H1 (cell line): ENCODE results near the gene SLC25A26. TPM values are rescaled to one million over a fixed set of nuclear protein-coding genes. Genes with fewer than 3 reads are reported as not detected.

Experiments
- CTCF ChIA-PET: fragments of 300-600 bp; sonication (Branson Sonifier 250); formaldehyde crosslinking; loops from one replicate; lab custom pipeline; 2021; ENCODE audit not compliant: partially characterized antibody; lab: Charles Lee
- POLR2A ChIA-PET: fragments of 300-600 bp; sonication (Branson Sonifier 250); formaldehyde crosslinking; loops from one replicate; lab custom pipeline; 2021; ENCODE audit warnings: inconsistent platforms; ENCODE audit not compliant: partially characterized antibody; lab: Charles Lee
- DNase-seq, 2 experiments: peaks; one replicate each; pipeline versions ENCODE4 v3.0.0 to v3.0.0-alpha.2; 2010 to 2022; ENCODE audit warnings: low spot score in 2 of 2, low read depth in 1 of 2, mixed read lengths in 1 of 2
- FAIRE-seq: peaks from 2 replicates; lab custom pipeline; 2011; peaks lifted over from hg19 to GRCh38; lab: Jason Lieb, UNC
- H2AFZ ChIP-seq: 2 replicates; pipeline ENCODE4 v1.8.1; 2012; ENCODE audit warnings: low read length, inconsistent platforms
- H2AK5ac ChIP-seq: 2 replicates; pipeline ENCODE4 v1.6.1; 2013; ENCODE audit warnings: low read depth, low read length
- H2BK120ac ChIP-seq: replicated peaks from 2 replicates; pipeline ENCODE3; 2013; ENCODE audit warnings: low read depth, low read length, inconsistent platforms
- H2BK12ac ChIP-seq: 2 replicates; pipeline ENCODE4 v1.6.1; 2013; ENCODE audit warnings: low read depth, low read length
- H2BK15ac ChIP-seq: 2 replicates; pipeline ENCODE4 v1.6.1; 2013; ENCODE audit warnings: low read length
- H2BK20ac ChIP-seq: 2 replicates; pipeline ENCODE4 v1.6.1; 2013; ENCODE audit warnings: low read length
- H2BK5ac ChIP-seq: 2 replicates; pipeline ENCODE4 v1.6.1; 2013; ENCODE audit warnings: low read depth, low read length
- H3K14ac ChIP-seq: 2 replicates; pipeline ENCODE4 v1.6.1; 2013; ENCODE audit warnings: inconsistent platforms; ENCODE audit not compliant: insufficient read length
- H3K18ac ChIP-seq: 2 replicates; pipeline ENCODE4 v1.6.1; 2013; ENCODE audit warnings: low read length; ENCODE audit errors: extremely low read depth
- H3K23ac ChIP-seq: 2 replicates; pipeline ENCODE4 v1.6.1; 2013; ENCODE audit warnings: inconsistent platforms; ENCODE audit not compliant: insufficient read length
- H3K23me2 ChIP-seq: 2 replicates; pipeline ENCODE4 v1.6.1; 2013; ENCODE audit warnings: low read depth, low read length
- H3K27ac ChIP-seq: 2 replicates; pipeline ENCODE4 v1.6.1; 2011; ENCODE audit warnings: low read depth, low read length, inconsistent platforms
- H3K27me3 ChIP-seq, 4 experiments: replicated peaks in 1 of 4; 1 replicate in 1 of 4; 2 replicates in 3 of 4; pipeline versions ENCODE4 v1.6.1 to v1.8.1; 2011 to 2013; ENCODE audit warnings: low read length in 3 of 4, mild to moderate bottlenecking in 3 of 4, inconsistent platforms in 2 of 4, mixed read lengths in 2 of 4, moderate library complexity in 1 of 4; ENCODE audit not compliant: control insufficient read depth in 3 of 4, insufficient read depth in 3 of 4; ENCODE audit errors: extremely low read depth in 1 of 4
- H3K36me3 ChIP-seq, 4 experiments: 2 replicates each; pipeline versions ENCODE4 v1.6.1 to v1.8.1; 2011 to 2013; ENCODE audit warnings: mild to moderate bottlenecking in 4 of 4, low read length in 3 of 4, moderate library complexity in 2 of 4, control low read depth in 1 of 4, inconsistent platforms in 1 of 4; ENCODE audit not compliant: insufficient read depth in 4 of 4, control insufficient read depth in 2 of 4
- H3K4ac ChIP-seq: replicated peaks from 2 replicates; pipeline ENCODE3; 2013; ENCODE audit warnings: low read length, low read depth, mixed read lengths, inconsistent platforms; ENCODE audit not compliant: insufficient read length
- H3K4me1 ChIP-seq, 4 experiments: replicated peaks in 1 of 4; 1 replicate in 1 of 4; 2 replicates in 3 of 4; pipeline versions ENCODE4 v1.6.1 to v1.8.1; 2011 to 2013; ENCODE audit warnings: low read length in 3 of 4, inconsistent platforms in 2 of 4, mixed read lengths in 1 of 4; ENCODE audit not compliant: insufficient read depth in 4 of 4, control insufficient read depth in 3 of 4
- H3K4me2 ChIP-seq, 2 experiments: 2 replicates each; pipeline versions ENCODE4 v1.6.1 to v1.8.1; 2011 to 2013; ENCODE audit warnings: low read depth in 2 of 2, low read length in 2 of 2, control low read depth in 1 of 2, inconsistent platforms in 1 of 2, mild to moderate bottlenecking in 1 of 2; ENCODE audit not compliant: insufficient read depth in 1 of 2
- H3K4me3 ChIP-seq, 4 experiments: fragments of 200-600, 300-600 bp in 1 of 4; sonication (generic), shearing (Covaris generic), sonication (Bioruptor Twin) in 1 of 4; 2 replicates each; pipeline versions ENCODE4 v1.5.1 to v1.8.1; 2011 to 2016; ENCODE audit warnings: low read length in 4 of 4, low read depth in 3 of 4, control low read depth in 2 of 4, inconsistent platforms in 2 of 4, mild to moderate bottlenecking in 2 of 4, mixed read lengths in 1 of 4, moderate library complexity in 1 of 4; ENCODE audit not compliant: insufficient read depth in 2 of 4; ENCODE audit errors: extremely low read depth in 1 of 4
- H3K56ac ChIP-seq: replicated peaks from 2 replicates; pipeline ENCODE3; 2013; ENCODE audit warnings: low read depth, mild to moderate bottlenecking, mixed read lengths, low read length, inconsistent platforms; ENCODE audit not compliant: insufficient read length
- H3K79me1 ChIP-seq: 2 replicates; pipeline ENCODE4 v1.6.1; 2013; ENCODE audit warnings: low read depth, low read length, control low read depth
- H3K79me2 ChIP-seq, 2 experiments: 2 replicates each; pipeline versions ENCODE4 v1.6.1 to v1.8.1; 2012 to 2013; ENCODE audit warnings: low read length in 2 of 2, mild to moderate bottlenecking in 2 of 2, inconsistent platforms in 1 of 2; ENCODE audit not compliant: insufficient read depth in 2 of 2, control insufficient read depth in 1 of 2
- H3K9ac ChIP-seq, 4 experiments: replicated peaks in 1 of 4; 1 replicate in 1 of 4; 2 replicates in 3 of 4; pipeline versions ENCODE4 v1.6.1 to v1.8.1; 2011 to 2013; ENCODE audit warnings: low read depth in 3 of 4, low read length in 3 of 4, control low read depth in 2 of 4, mild to moderate bottlenecking in 2 of 4, moderate library complexity in 2 of 4, inconsistent platforms in 1 of 4; ENCODE audit errors: extremely low read depth in 1 of 4
- H3K9me3 ChIP-seq, 2 experiments: 2 replicates each; pipeline versions ENCODE4 v1.6.1 to v1.8.1; 2012 to 2013; ENCODE audit warnings: mild to moderate bottlenecking in 2 of 2, moderate library complexity in 2 of 2, control low read depth in 1 of 2, inconsistent platforms in 1 of 2, low read depth in 1 of 2, low read length in 1 of 2, mixed read lengths in 1 of 2; ENCODE audit not compliant: insufficient read depth in 2 of 2
- H4K20me1 ChIP-seq, 2 experiments: replicated peaks in 1 of 2; 2 replicates each; pipeline versions ENCODE3 to v1.8.1; 2011 to 2013; ENCODE audit warnings: inconsistent platforms in 2 of 2, low read length in 2 of 2, mild to moderate bottlenecking in 1 of 2; ENCODE audit not compliant: insufficient read depth in 2 of 2, control insufficient read depth in 1 of 2
- H4K5ac ChIP-seq: 2 replicates; pipeline ENCODE4 v1.6.1; 2013; ENCODE audit warnings: low read length, low read depth, mixed read lengths, inconsistent platforms; ENCODE audit not compliant: insufficient read length
- H4K8ac ChIP-seq: 2 replicates; pipeline ENCODE4 v1.8.0; 2013; ENCODE audit warnings: mild to moderate bottlenecking, moderate library complexity, low read length, inconsistent platforms; ENCODE audit not compliant: insufficient read depth; ENCODE audit errors: extremely low read depth
- H4K91ac ChIP-seq: replicated peaks from 2 replicates; pipeline ENCODE3; 2013; ENCODE audit warnings: low read length, mixed read lengths, inconsistent platforms; ENCODE audit not compliant: insufficient read length
- ATF3 ChIP-seq: IDR thresholded peaks from 2 replicates; pipeline ENCODE4 v1.6.1; 2011; ENCODE audit warnings: low read depth, mild to moderate bottlenecking, low read length; ENCODE audit not compliant: insufficient read depth
- CTCF ChIP-seq, 3 experiments: IDR thresholded peaks; 1 replicate in 2 of 3; 2 replicates in 1 of 3; pipeline versions ENCODE4 v1.5.1 to v1.6.1; 2011; ENCODE audit warnings: low read length in 3 of 3, mild to moderate bottlenecking in 3 of 3, inconsistent platforms in 2 of 3, low read depth in 1 of 3, moderate library complexity in 1 of 3; ENCODE audit not compliant: insufficient read depth in 1 of 3; ENCODE audit errors: control extremely low read depth in 1 of 3
- EZH2 ChIP-seq: fragments of 200-600 bp; sonication (generic); IDR thresholded peaks from 2 replicates; pipeline ENCODE4 v1.7.1; 2012; ENCODE audit warnings: low read depth, mild to moderate bottlenecking, moderate library complexity, low read length, inconsistent platforms; ENCODE audit not compliant: severe bottlenecking
- JUND ChIP-seq: IDR thresholded peaks from 2 replicates; pipeline ENCODE4 v1.6.1; 2011; ENCODE audit warnings: mild to moderate bottlenecking, improper control_type of control experiment, low read length
- RNF2 ChIP-seq: fragments of 200-900, 300-1000 bp; sonication (generic); IDR thresholded peaks from 2 replicates; pipeline ENCODE4 v1.7.1; 2016; ENCODE audit warnings: borderline replicate concordance, low read depth, mild to moderate bottlenecking, antibody characterized with exemption, low read length; ENCODE audit not compliant: poor library complexity, severe bottlenecking; ENCODE audit errors: missing control alignments
- SIRT6 ChIP-seq: IDR thresholded peaks from one replicate; pipeline ENCODE4 v1.7.1; 2012; ENCODE audit warnings: low read length, inconsistent platforms
- SIX5 ChIP-seq: IDR thresholded peaks from 2 replicates; pipeline ENCODE4 v1.6.1; 2011; ENCODE audit warnings: mild to moderate bottlenecking, low read depth, low read length
- TEAD4 ChIP-seq: IDR thresholded peaks from 2 replicates; pipeline ENCODE4 v1.6.1; 2012; ENCODE audit warnings: low read depth, low read length, inconsistent platforms, mixed read lengths
- USF2 ChIP-seq: IDR thresholded peaks from 2 replicates; pipeline ENCODE4 v1.6.1; 2011; ENCODE audit warnings: low read length, improper control_type of control experiment
- WGBS, 2 experiments: shearing (Covaris generic) in 1 of 2; methylation state at CpG; one replicate each; pipeline versions ENCODE4 v1.1.6 to v1.1.7; 2013 to 2015; ENCODE audit warnings: low lambda C conversion rate in 2 of 2, mixed read lengths in 2 of 2, inconsistent platforms in 1 of 2, low coverage in 1 of 2, missing lambda C conversion rate in 1 of 2; ENCODE audit not compliant: insufficient replicate concordance in 2 of 2, insufficient coverage in 1 of 2, insufficient read length in 1 of 2; ENCODE audit errors: extremely low coverage in 1 of 2, missing lambda C conversion rate in 1 of 2; 5-methylcytosine and 5-hydroxymethylcytosine counted together
- polyA plus RNA-seq, 7 experiments: library from polyadenylated mRNA; depleted of rRNA in 3 of 7; stranded (reverse) in 5 of 7; unstranded in 2 of 7; fragments of >200 nt in 5 of 7; fragments of 200-250 nt in 2 of 7; gene quantifications; 1 replicate in 5 of 7; 2 replicates in 1 of 7; 4 replicates in 1 of 7; pipeline versions ENCODE4 v1.2.1 to v1.2.3, GENCODE V29; 2011 to 2013; ENCODE audit warnings: missing spikeins in 2 of 7, mixed read lengths in 2 of 7
- total RNA-seq: library from RNA; stranded (reverse); fragmentation: NEBNext Ultra II Directional; extraction: Animal tissue kit (Norgen Biotek cat#: 25700); gene quantifications from 2 replicates; pipeline ENCODE4 v1.2.1, GENCODE V29; 2021

Gene SLC25A26
- total and polyA plus RNA-seq, 2 of the 8 experiments (the other 6 are each of a cell fraction or from before 2014, with no cell fraction given) = 30.0 to 37.0 TPM

GRCh38 chr3:66371432-66371831, 150.6 kb downstream of the SLC25A26 start:
- DNase-seq (no peak), FAIRE-seq (no peak)
- ChIA-PET POLR2A (interaction anchor here (1.5 kb wide), 1 partner anchor 113 kb away, joined by 5 read pairs; no protein-coding TSS in a partner anchor), CTCF (interaction anchor here (1.1 to 6.3 kb wide), 16 partner anchors 8 to 118 kb away, joined by 3 to 90 read pairs (median 8); no protein-coding TSS in a partner anchor)
- no peaks in the 10 kb centered on the region for H3K23me2 ChIP-seq
- no peaks in the 10 kb centered on the region for H3K79me1 ChIP-seq
- H2AFZ ChIP-seq = no peak overlapping the region
- H2BK20ac ChIP-seq = no peak overlapping the region
- no peak overlapping the region for H3K27ac ChIP-seq
- H3K14ac ChIP-seq = no peak overlapping the region
- no peak overlapping the region for H4K91ac ChIP-seq
- H3K27me3 ChIP-seq = no peaks in the 10 kb centered on the region
- H3K9me3 ChIP-seq = no peaks in the 10 kb centered on the region
- 87% methylated on average over 7 of the region's 7 CpGs; no CpG with 5 or more reads in 1 of the 2 experiments for WGBS, 2 experiments
- H3K36me3 ChIP-seq = peaks cover 0 to 7% (median 2%) of the 10 kb centered on the region in 4 experiments; a peak in 4 of 8 replicates
- no peak overlapping the region for H3K18ac ChIP-seq
- no peak overlapping the region for H2BK15ac ChIP-seq
- H3K56ac ChIP-seq = no peak overlapping the region
- H3K4me3 ChIP-seq = no peak overlapping the region
- H4K20me1 ChIP-seq = no peaks in the 10 kb centered on the region
- H3K9ac ChIP-seq = no peak overlapping the region
- H3K4ac ChIP-seq = no peak overlapping the region
- H4K8ac ChIP-seq = no peak overlapping the region
- H3K79me2 ChIP-seq = no peaks in the 10 kb centered on the region
- no peak overlapping the region for H3K4me2 ChIP-seq
- H2AK5ac ChIP-seq = no peak overlapping the region
- H2BK12ac ChIP-seq = no peak overlapping the region
- no peak overlapping the region for H3K23ac ChIP-seq
- H2BK5ac ChIP-seq = no peak overlapping the region
- H3K4me1 ChIP-seq = peaks cover 0 to 3% (median 1%) of the 10 kb centered on the region in 4 experiments; a peak in 3 of 7 replicates
- H4K5ac ChIP-seq = no peak overlapping the region
- H2BK120ac ChIP-seq = no peak overlapping the region
- TF ChIP-seq JUND (no peak), EZH2 (no peak), ATF3 (no peak), SIX5 (no peak), RNF2 (no peak), USF2 (no peak), CTCF (IDR thresholded peaks at IDR 0.05; ENCODE audit: control extremely low read depth in 1 of 3, insufficient read depth in 1 of 3, low read depth in 1 of 3, low read length in 3 of 3) (no peak), SIRT6 (no peak), TEAD4 (no peak)
